GM23338 (cell line): Measurements from ENCODE around the gene WDR12. TPM values are rescaled to one million over a fixed set of nuclear protein-coding genes. Genes with fewer than 3 reads are reported as not detected.

Source experiments
- ATAC-seq: fragments of 200-7000 bp; cut with Tn5 transposase; 3 replicates; pipeline ENCODE4 v1.9.1; 2020
- DNase-seq: peaks from one replicate; pipeline ENCODE4 v3.0.0-alpha.2; 2015; ENCODE audit warnings: low spot score
- H2AFZ ChIP-seq: fragments of 200-600 bp; sonication (generic); 2 replicates; pipeline ENCODE4 v1.8.0; 2016; ENCODE audit warnings: antibody characterized with exemption, mild to moderate bottlenecking, moderate library complexity
- H3F3A ChIP-seq: fragments of 200-600 bp; sonication (generic); replicated peaks from 2 replicates; pipeline ENCODE4 v1.8.0; 2017; ENCODE audit warnings: antibody characterized with exemption, mixed run types, low read depth
- H3K27ac ChIP-seq: fragments of 200-600 bp; sonication (generic); 2 replicates; pipeline ENCODE4 v1.6.1; 2016; ENCODE audit warnings: low read depth
- H3K27me3 ChIP-seq: fragments of 200-600 bp; sonication (generic); 2 replicates; pipeline ENCODE4 v1.8.0; 2016; ENCODE audit warnings: mild to moderate bottlenecking, mixed run types, moderate library complexity; ENCODE audit not compliant: insufficient read depth
- H3K36me3 ChIP-seq: fragments of 200-600 bp; sonication (generic); 2 replicates; pipeline ENCODE4 v1.8.0; 2016; ENCODE audit warnings: mild to moderate bottlenecking; ENCODE audit not compliant: insufficient read depth
- H3K4me1 ChIP-seq: fragments of 200-600 bp; sonication (generic); 2 replicates; pipeline ENCODE4 v1.8.0; 2016; ENCODE audit warnings: mild to moderate bottlenecking, moderate library complexity; ENCODE audit not compliant: insufficient read depth
- H3K4me2 ChIP-seq: fragments of 200-600 bp; sonication (generic); 2 replicates; pipeline ENCODE4 v1.7.1; 2017; ENCODE audit warnings: mixed run types
- H3K4me3 ChIP-seq: fragments of 200-600 bp; sonication (generic); 2 replicates; pipeline ENCODE4 v1.6.1; 2016; ENCODE audit warnings: mixed run types
- H3K79me2 ChIP-seq: fragments of 200-600 bp; sonication (generic); replicated peaks from 2 replicates; pipeline ENCODE4 v1.8.0; 2017; ENCODE audit warnings: mild to moderate bottlenecking; ENCODE audit not compliant: insufficient read depth
- H3K9me2 ChIP-seq: fragments of 200-600 bp; sonication (generic); 2 replicates; pipeline ENCODE4 v1.8.0; 2017; ENCODE audit not compliant: insufficient read depth
- H4K20me1 ChIP-seq: fragments of 200-600 bp; sonication (generic); replicated peaks from 2 replicates; pipeline ENCODE4 v1.8.0; 2017; ENCODE audit warnings: mild to moderate bottlenecking; ENCODE audit not compliant: insufficient read depth
- H3K27ac Mint-ChIP-seq: 2 replicates; pipeline ENCODE4 v1.8.0; 2020; ENCODE audit warnings: inconsistent platforms, mild to moderate bottlenecking, moderate library complexity, mixed read lengths
- H3K27me3 Mint-ChIP-seq: 3 replicates; pipeline ENCODE4 v1.8.0; 2022; ENCODE audit warnings: low read depth, mild to moderate bottlenecking, moderate library complexity, mixed read lengths, inconsistent platforms; ENCODE audit not compliant: insufficient read depth, poor library complexity
- H3K36me3 Mint-ChIP-seq: 3 replicates; pipeline ENCODE4 v1.8.0; 2021; ENCODE audit warnings: low read depth, mild to moderate bottlenecking, inconsistent platforms, moderate library complexity, mixed read lengths
- H3K4me1 Mint-ChIP-seq: 3 replicates; pipeline ENCODE4 v1.8.0; 2020; ENCODE audit warnings: mild to moderate bottlenecking, inconsistent platforms, mixed read lengths
- H3K4me3 Mint-ChIP-seq: 3 replicates; pipeline ENCODE4 v1.8.0; 2021; ENCODE audit warnings: moderate library complexity, mild to moderate bottlenecking, inconsistent platforms, mixed read lengths
- H3K9me3 Mint-ChIP-seq: 3 replicates; pipeline ENCODE4 v1.8.0; 2020; ENCODE audit warnings: moderate library complexity, mild to moderate bottlenecking, inconsistent platforms, mixed read lengths
- CREB1 ChIP-seq: fragments of 250-450 bp; sonication (Bioruptor Pico); IDR thresholded peaks from 2 replicates; pipeline ENCODE4 v1.5.0; 2020; ENCODE audit warnings: low read depth, mild to moderate bottlenecking, moderate library complexity
- EZH2 ChIP-seq: fragments of 200-600 bp; sonication (generic); IDR thresholded peaks from one replicate; pipeline ENCODE4 v1.8.0; 2017; ENCODE audit warnings: antibody characterized with exemption, mild to moderate bottlenecking, low read depth; ENCODE audit not compliant: unreplicated experiment
- EZH2phosphoT487 ChIP-seq: fragments of 200-600 bp; sonication (generic); IDR thresholded peaks from one replicate; pipeline ENCODE4 v1.8.1; 2018; ENCODE audit warnings: antibody characterized with exemption; ENCODE audit not compliant: unreplicated experiment
- JUNB ChIP-seq: IDR thresholded peaks from one replicate; pipeline ENCODE4 v1.6.1; 2016; ENCODE audit warnings: antibody characterized with exemption; ENCODE audit not compliant: unreplicated experiment
- NANOG ChIP-seq: IDR thresholded peaks from 2 replicates; pipeline ENCODE4 v1.6.1; 2016; ENCODE audit warnings: antibody characterized with exemption, borderline replicate concordance
- POLR2AphosphoS5 ChIP-seq: IDR thresholded peaks from 2 replicates; pipeline ENCODE4 v1.6.1; 2016; ENCODE audit warnings: antibody characterized with exemption, low read depth
- STAT1 ChIP-seq: IDR thresholded peaks from one replicate; pipeline ENCODE4 v1.6.1; 2016; ENCODE audit warnings: antibody characterized with exemption; ENCODE audit not compliant: unreplicated experiment
- ZNF114 ChIP-seq: fragments of 250-450 bp; sonication (Bioruptor Pico); IDR thresholded peaks from 2 replicates; pipeline ENCODE4 v1.5.0; 2020; ENCODE audit warnings: mild to moderate bottlenecking, moderate library complexity
- ZNF331 ChIP-seq: fragments of 250-450 bp; sonication (Bioruptor Pico); IDR thresholded peaks from 2 replicates; pipeline ENCODE4 v1.5.0; 2020; ENCODE audit warnings: low read depth, mild to moderate bottlenecking, moderate library complexity
- polyA plus RNA-seq: library from polyadenylated mRNA; unstranded; fragments of >200 nt; fragmentation: Nextera tagmentation; extraction: Ambion mirVana; gene quantifications from 2 replicates; pipeline ENCODE4 v1.2.1, GENCODE V29; 2016
- total RNA-seq: library from RNA; depleted of rRNA; stranded (reverse); fragments of >200 nt; shearing (Covaris generic); gene quantifications from 2 replicates; pipeline ENCODE4 v1.2.3, GENCODE V29; 2014
- TF ChIP-seq, protein P1 (sequence below): fragments of 250-450 bp; sonication (Bioruptor Pico); IDR thresholded peaks from 2 replicates; pipeline ENCODE4 v1.5.0; 2020; ENCODE audit warnings: mild to moderate bottlenecking, moderate library complexity
- TF ChIP-seq, protein P2 (sequence below): IDR thresholded peaks from 2 replicates; pipeline ENCODE4 v1.6.1; 2016; ENCODE audit warnings: antibody characterized with exemption
- TF ChIP-seq, protein P3 (sequence below): IDR thresholded peaks from one replicate; pipeline ENCODE4 v1.6.1; 2018; ENCODE audit warnings: antibody characterized with exemption; ENCODE audit not compliant: unreplicated experiment
- TF ChIP-seq, protein P4 (sequence below), 2 experiments: fragments of 200-600 bp in 1 of 2; sonication (generic) in 1 of 2; conservative IDR thresholded peaks; 2 replicates each; pipeline versions ENCODE4 v1.5.1 to v1.6.1; 2016 to 2017; ENCODE audit warnings: antibody characterized with exemption in 2 of 2, low read depth in 2 of 2, mild to moderate bottlenecking in 2 of 2, moderate library complexity in 1 of 2

The WDR12 gene
- total and polyA plus RNA-seq, 2 experiments from 2014 or later = 98.1 to 240 TPM

DNA sequence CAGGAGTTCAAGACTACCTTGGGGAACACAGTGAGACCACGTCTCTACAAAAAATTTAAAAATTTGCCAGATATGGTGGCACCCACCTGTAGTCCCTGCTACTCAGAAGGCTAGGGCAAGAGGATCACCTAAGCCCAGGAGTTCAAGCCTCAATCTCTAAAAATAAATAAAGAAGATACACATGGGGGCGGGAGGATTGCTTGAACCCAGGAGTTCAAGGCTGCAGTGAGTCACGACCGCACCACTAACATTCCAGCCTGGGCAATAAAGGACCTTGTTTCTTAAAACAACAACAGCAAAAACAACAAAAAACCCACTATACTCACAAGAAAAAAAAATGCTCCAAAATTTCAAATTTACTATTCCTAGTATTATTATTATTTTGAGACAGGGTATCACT, 29.9 kb downstream of the WDR12 start:
- no peak overlapping the region for H3K27ac Mint-ChIP-seq
- H3K27me3 ChIP-seq = no peaks in the 10 kb centered on the region
- H3F3A ChIP-seq = peaks cover 10% of the 10 kb centered on the region; the same call in 1 of the 2 replicates
- DNase-seq (no peak), ATAC-seq (no peak)
- H3K9me3 Mint-ChIP-seq = no peaks in the 10 kb centered on the region
- no peak overlapping the region for H3K4me2 ChIP-seq
- H3K4me3 Mint-ChIP-seq = no peak overlapping the region
- H3K4me3 ChIP-seq = no peak overlapping the region
- no peak overlapping the region for H3K27ac ChIP-seq
- H3K27me3 Mint-ChIP-seq = no peaks in the 10 kb centered on the region
- H3K36me3 ChIP-seq = peaks cover 60% of the 10 kb centered on the region
- H4K20me1 ChIP-seq = peaks cover 5% of the 10 kb centered on the region; the same call in 1 of the 2 replicates
- no peaks in the 10 kb centered on the region for H3K9me2 ChIP-seq
- no peaks in the 10 kb centered on the region for H3K4me1 Mint-ChIP-seq
- TF ChIP-seq ZNF331 (CRISPR knock-in tag) = no peak
- TF ChIP-seq STAT1 = no peak
- TF ChIP-seq, protein P1, sequence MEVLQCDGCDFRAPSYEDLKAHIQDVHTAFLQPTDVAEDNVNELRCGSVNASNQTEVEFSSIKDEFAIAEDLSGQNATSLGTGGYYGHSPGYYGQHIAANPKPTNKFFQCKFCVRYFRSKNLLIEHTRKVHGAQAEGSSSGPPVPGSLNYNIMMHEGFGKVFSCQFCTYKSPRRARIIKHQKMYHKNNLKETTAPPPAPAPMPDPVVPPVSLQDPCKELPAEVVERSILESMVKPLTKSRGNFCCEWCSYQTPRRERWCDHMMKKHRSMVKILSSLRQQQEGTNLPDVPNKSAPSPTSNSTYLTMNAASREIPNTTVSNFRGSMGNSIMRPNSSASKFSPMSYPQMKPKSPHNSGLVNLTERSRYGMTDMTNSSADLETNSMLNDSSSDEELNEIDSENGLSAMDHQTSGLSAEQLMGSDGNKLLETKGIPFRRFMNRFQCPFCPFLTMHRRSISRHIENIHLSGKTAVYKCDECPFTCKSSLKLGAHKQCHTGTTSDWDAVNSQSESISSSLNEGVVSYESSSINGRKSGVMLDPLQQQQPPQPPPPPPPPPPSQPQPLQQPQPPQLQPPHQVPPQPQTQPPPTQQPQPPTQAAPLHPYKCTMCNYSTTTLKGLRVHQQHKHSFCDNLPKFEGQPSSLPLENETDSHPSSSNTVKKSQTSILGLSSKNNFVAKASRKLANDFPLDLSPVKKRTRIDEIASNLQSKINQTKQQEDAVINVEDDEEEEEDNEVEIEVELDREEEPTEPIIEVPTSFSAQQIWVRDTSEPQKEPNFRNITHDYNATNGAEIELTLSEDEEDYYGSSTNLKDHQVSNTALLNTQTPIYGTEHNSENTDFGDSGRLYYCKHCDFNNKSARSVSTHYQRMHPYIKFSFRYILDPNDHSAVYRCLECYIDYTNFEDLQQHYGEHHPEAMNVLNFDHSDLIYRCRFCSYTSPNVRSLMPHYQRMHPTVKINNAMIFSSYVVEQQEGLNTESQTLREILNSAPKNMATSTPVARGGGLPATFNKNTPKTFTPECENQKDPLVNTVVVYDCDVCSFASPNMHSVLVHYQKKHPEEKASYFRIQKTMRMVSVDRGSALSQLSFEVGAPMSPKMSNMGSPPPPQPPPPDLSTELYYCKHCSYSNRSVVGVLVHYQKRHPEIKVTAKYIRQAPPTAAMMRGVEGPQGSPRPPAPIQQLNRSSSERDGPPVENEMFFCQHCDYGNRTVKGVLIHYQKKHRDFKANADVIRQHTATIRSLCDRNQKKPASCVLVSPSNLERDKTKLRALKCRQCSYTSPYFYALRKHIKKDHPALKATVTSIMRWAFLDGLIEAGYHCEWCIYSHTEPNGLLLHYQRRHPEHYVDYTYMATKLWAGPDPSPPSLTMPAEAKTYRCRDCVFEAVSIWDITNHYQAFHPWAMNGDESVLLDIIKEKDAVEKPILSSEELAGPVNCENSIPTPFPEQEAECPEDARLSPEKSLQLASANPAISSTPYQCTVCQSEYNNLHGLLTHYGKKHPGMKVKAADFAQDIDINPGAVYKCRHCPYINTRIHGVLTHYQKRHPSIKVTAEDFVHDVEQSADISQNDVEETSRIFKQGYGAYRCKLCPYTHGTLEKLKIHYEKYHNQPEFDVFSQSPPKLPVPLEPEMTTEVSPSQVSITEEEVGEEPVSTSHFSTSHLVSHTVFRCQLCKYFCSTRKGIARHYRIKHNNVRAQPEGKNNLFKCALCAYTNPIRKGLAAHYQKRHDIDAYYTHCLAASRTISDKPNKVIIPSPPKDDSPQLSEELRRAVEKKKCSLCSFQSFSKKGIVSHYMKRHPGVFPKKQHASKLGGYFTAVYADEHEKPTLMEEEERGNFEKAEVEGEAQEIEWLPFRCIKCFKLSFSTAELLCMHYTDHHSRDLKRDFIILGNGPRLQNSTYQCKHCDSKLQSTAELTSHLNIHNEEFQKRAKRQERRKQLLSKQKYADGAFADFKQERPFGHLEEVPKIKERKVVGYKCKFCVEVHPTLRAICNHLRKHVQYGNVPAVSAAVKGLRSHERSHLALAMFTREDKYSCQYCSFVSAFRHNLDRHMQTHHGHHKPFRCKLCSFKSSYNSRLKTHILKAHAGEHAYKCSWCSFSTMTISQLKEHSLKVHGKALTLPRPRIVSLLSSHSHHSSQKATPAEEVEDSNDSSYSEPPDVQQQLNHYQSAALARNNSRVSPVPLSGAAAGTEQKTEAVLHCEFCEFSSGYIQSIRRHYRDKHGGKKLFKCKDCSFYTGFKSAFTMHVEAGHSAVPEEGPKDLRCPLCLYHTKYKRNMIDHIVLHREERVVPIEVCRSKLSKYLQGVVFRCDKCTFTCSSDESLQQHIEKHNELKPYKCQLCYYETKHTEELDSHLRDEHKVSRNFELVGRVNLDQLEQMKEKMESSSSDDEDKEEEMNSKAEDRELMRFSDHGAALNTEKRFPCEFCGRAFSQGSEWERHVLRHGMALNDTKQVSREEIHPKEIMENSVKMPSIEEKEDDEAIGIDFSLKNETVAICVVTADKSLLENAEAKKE (CRISPR knock-in tag) = no peak
- TF ChIP-seq JUNB = no peak
- TF ChIP-seq EZH2phosphoT487 = no peak
- TF ChIP-seq, protein P2, sequence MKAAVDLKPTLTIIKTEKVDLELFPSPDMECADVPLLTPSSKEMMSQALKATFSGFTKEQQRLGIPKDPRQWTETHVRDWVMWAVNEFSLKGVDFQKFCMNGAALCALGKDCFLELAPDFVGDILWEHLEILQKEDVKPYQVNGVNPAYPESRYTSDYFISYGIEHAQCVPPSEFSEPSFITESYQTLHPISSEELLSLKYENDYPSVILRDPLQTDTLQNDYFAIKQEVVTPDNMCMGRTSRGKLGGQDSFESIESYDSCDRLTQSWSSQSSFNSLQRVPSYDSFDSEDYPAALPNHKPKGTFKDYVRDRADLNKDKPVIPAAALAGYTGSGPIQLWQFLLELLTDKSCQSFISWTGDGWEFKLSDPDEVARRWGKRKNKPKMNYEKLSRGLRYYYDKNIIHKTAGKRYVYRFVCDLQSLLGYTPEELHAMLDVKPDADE = no peak
- no peak for TF ChIP-seq CREB1 (CRISPR knock-in tag)
- TF ChIP-seq, protein P3, sequence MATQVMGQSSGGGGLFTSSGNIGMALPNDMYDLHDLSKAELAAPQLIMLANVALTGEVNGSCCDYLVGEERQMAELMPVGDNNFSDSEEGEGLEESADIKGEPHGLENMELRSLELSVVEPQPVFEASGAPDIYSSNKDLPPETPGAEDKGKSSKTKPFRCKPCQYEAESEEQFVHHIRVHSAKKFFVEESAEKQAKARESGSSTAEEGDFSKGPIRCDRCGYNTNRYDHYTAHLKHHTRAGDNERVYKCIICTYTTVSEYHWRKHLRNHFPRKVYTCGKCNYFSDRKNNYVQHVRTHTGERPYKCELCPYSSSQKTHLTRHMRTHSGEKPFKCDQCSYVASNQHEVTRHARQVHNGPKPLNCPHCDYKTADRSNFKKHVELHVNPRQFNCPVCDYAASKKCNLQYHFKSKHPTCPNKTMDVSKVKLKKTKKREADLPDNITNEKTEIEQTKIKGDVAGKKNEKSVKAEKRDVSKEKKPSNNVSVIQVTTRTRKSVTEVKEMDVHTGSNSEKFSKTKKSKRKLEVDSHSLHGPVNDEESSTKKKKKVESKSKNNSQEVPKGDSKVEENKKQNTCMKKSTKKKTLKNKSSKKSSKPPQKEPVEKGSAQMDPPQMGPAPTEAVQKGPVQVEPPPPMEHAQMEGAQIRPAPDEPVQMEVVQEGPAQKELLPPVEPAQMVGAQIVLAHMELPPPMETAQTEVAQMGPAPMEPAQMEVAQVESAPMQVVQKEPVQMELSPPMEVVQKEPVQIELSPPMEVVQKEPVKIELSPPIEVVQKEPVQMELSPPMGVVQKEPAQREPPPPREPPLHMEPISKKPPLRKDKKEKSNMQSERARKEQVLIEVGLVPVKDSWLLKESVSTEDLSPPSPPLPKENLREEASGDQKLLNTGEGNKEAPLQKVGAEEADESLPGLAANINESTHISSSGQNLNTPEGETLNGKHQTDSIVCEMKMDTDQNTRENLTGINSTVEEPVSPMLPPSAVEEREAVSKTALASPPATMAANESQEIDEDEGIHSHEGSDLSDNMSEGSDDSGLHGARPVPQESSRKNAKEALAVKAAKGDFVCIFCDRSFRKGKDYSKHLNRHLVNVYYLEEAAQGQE = no peak
- TF ChIP-seq EZH2 = no peak
- TF ChIP-seq NANOG = no peak
- no peak for TF ChIP-seq POLR2AphosphoS5
- no peak for TF ChIP-seq ZNF114 (CRISPR knock-in tag)
- TF ChIP-seq, protein P4, sequence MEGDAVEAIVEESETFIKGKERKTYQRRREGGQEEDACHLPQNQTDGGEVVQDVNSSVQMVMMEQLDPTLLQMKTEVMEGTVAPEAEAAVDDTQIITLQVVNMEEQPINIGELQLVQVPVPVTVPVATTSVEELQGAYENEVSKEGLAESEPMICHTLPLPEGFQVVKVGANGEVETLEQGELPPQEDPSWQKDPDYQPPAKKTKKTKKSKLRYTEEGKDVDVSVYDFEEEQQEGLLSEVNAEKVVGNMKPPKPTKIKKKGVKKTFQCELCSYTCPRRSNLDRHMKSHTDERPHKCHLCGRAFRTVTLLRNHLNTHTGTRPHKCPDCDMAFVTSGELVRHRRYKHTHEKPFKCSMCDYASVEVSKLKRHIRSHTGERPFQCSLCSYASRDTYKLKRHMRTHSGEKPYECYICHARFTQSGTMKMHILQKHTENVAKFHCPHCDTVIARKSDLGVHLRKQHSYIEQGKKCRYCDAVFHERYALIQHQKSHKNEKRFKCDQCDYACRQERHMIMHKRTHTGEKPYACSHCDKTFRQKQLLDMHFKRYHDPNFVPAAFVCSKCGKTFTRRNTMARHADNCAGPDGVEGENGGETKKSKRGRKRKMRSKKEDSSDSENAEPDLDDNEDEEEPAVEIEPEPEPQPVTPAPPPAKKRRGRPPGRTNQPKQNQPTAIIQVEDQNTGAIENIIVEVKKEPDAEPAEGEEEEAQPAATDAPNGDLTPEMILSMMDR (conservative IDR thresholded peaks at IDR 0.05; ENCODE audit: low read depth in 2 of 2) = no peak
- no peak overlapping the region for H2AFZ ChIP-seq
- peaks cover 64% of the 10 kb centered on the region for H3K36me3 Mint-ChIP-seq
- H3K79me2 ChIP-seq = no peaks in the 10 kb centered on the region
- H3K4me1 ChIP-seq = no peaks in the 10 kb centered on the region
